Measurements from ENCODE around the gene ESD.

GRCh38 chr13:46844431-46844830 is 47.5 kb upstream of the ESD start:
- TF ChIP-seq CTCF (conservative IDR thresholded peaks at IDR 0.05; ENCODE audit: low read depth in 2 of 2) (no peak), EZH2 (IDR thresholded peaks at IDR 0.05; ENCODE audit: low read depth, unreplicated experiment) (no peak), CREB1 (CRISPR knock-in tag; IDR thresholded peaks at IDR 0.05; ENCODE audit: low read depth) (no peak), POLR2AphosphoS5 (IDR thresholded peaks at IDR 0.05; ENCODE audit: low read depth) (no peak), REST (IDR thresholded peaks at IDR 0.05; ENCODE audit: unreplicated experiment) (no peak), JUNB (IDR thresholded peaks at IDR 0.05; ENCODE audit: unreplicated experiment) (no peak), EZH2phosphoT487 (IDR thresholded peaks at IDR 0.05; ENCODE audit: unreplicated experiment) (no peak), STAT1 (IDR thresholded peaks at IDR 0.05; ENCODE audit: unreplicated experiment) (no peak), ZNF331 (CRISPR knock-in tag; IDR thresholded peaks at IDR 0.05; ENCODE audit: low read depth) (no peak), ZNF114 (CRISPR knock-in tag; IDR thresholded peaks at IDR 0.05) (no peak), NANOG (IDR thresholded peaks at IDR 0.05; ENCODE audit: borderline replicate concordance) (no peak)
